Measurements from ENCODE around the gene MICAL3.
A peak's percentile ranks its signal among the peaks of the same experiment; 100 is the strongest.

MICAL3 gene

DNA sequence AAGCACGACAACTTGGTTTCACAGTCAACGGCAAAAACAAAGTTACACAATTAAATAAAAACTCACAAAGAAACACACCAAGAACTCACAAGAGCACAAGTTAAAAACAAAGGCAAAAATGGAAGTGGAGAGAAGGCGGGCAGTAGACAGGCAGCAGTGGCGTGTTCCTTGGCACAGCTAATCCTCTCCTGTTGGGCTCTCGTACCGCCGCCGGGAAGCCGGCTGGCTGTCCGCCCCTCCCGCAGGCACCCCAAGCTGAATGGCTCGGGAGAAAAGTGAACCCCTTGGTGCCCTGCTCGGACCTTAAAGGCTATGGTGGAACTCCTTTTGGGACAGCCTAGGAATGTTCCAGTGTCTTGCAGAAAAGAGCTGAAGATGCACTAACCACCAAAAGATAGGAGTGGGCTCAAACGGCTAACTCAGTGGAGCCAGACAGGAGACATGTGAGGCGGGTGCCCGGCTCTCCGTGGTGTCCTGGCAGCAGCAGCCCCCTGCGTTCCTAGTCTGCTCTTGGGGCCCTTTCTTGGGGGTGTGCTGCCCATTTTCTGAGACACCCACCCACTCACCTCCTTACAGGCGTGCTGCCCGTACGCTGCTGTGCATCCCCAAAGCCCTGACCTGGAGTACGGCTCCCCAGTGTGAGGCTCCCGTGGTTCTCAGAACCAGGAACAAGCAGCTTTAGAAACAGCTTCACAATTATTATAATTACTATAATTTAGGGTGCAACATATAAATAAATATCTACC lies 164.0 kb downstream of the MICAL3 start:
- DNase-seq: no peak

DNA sequence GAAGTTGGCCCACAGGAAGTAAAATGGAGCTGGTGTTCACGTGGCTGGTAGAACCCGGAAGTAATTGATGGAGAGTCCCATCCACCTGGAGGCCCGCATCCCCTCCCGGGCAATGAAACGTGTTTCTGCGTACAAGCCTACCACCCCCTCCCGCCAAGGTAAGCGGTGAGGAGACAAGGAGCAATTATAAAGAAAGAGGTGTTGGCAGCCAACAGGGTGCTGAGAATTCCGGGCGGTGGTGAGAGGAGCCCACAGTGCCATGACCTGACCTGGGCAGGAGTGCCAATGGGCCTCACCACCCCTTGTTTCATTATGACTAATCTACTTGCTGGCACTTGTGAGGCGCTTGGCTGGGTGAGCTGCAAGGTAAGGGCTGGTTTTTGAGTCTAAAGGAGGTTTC lies 166.3 kb downstream of the MICAL3 start:
- DNase-seq: no peak

DNA sequence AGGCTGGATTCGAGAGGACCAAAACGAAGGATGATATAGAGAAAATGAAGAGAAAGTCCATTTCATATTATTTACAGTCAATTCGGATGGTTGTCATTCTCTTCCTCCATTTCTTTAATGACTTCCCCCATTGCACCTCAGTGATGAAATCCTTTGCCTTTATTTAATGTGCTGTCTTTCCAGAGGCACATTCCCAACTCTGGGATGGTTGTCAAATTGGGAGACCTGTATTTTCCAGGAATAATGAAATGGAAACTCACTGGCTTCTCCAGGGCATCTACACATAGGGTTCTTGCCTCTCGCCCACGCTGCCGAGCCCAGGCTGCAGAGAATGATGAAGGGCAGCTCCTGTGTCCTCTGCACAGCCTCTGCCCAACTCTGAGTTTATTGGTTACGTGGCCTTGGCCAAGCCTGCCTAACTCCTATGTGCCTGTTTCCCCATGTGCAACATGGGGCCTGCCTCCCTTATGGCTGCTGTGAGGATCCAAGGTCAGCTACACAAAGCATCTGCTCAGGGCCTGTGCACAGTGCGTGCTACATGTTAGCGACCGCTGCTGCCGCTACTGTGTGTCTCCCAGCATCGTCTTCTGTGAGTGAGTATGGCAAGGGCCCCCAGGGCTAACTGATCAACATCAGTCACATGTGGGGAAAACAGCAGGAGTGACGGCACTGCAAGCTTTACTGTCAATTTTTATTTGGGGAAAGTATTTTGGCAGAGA lies 168.6 kb downstream of the MICAL3 start:
- DNase-seq: no peak

DNA sequence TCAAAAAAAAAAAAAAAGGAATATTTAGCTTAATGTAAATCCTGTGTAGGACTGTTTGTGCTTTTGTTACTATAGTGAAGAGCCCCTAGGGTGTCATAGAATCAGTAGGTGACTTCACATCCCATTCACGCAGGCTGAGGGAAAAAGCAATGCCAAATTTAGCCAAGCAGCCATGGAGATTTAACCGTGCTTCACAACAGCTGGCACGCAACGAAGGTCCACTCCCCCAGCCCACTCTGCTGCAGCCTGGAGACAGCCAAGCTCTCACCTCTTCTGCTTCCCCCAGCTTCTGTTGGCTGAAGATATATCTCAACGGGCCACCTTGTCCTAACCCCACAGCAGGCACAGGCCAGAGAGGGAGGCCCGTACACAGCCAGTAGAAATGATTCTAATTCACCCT lies 171.3 kb downstream of the MICAL3 start:
- DNase-seq: no peak

DNA sequence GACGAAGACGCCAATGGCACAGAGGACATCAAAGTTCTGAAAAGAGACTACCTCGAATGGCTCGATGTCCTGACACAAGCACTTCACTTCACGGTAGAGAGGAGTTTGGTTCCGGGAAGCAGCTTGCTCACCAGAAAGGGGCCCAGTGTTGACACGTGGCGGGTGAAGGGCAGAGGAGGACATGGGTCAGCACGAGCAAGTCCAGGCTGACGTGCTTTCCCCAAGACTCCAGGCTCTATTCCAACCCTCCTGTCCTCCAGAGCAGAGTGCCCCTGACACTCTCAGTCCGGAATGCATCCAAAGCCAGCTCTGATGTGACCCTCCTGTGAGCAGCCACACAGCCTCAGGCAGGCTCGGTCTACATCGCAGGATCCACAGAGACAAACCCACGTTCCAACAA lies 172.6 kb downstream of the MICAL3 start:
- DNase-seq: no peak

DNA sequence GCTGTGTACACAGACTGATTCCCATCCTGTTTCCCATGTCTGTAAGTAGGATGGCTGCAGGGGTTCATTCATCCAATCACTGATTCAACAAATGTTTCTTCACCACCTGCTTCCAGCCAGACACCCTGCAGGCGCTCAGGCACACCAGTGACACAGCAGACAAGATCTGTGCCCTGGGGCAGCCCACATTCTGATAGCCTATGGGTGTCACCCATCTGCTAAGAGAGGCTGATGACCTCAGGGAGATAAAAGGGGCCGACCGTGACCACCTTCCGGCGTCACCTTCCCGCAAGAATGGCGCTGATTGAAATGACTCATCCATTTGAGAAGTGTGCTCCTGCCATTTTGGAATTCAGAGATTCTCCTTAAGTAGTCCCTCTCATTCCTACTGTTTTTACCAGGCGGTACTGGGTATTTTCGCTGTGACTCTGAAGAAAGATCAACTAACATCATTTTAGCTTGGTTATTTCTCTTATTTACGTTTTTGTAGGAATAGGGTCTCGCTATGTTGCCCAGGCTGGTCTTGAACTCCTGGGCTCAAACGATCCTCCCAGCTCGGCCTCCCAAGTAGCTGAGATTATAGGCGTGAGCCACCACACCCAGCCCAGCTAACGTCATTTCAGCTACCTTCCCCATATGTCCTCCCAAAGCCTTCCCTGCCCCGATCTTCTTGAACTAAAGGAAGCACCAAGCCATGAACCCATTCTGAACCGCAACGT lies 176.8 kb downstream of the MICAL3 start:
- no peak for DNase-seq

DNA sequence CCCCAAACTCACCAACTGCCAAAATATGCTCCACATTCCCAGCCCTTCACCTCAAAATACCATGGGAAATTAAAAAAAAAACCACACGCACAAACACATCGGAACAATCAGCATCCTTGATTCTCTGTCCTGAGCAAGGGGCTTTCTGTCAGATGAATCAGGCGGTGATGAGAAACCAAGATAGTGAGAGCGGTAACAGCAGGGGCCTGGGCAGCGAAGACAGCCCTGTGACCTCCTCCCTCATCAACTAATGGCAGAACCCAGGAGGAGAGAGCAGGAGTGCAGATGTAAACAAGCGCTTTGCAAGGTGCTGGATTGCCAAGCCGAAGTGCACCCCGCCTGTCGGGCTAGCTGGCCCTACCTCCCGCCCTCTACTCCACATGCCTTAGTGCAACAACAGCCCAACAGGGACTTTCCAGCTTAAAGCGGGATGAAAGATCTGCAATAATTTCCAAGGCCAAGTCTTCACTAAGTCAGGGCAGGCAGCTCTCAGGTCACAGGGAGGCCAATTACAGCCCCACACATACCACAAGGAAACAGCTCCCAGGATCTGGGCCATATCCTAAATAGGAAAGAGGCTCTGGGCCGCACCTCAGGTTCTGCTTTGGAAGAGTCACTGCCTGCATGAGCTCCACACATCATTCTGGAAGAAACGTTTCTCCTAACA lies 177.9 kb downstream of the MICAL3 start:
- no peak for DNase-seq

DNA sequence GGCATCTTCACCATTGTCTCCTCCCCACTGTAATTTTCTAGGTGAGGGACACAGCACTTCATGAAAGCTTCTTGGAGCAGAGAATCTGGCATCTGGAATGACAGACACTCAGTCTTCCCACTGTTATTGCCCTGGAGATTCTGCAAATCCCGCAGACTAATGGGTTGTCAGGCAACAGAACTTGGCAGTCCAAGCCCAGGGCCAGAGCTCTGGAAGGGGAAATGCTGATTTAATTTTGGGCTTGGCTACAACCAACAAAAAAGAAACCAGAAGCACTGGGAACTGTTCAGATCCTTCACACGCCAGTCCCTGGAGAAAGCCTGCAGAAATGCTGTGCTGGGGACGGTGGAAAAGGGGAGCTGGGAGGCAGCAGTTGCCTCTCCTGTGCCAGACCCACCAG lies 178.6 kb downstream of the MICAL3 start:
- no peak for DNase-seq

DNA sequence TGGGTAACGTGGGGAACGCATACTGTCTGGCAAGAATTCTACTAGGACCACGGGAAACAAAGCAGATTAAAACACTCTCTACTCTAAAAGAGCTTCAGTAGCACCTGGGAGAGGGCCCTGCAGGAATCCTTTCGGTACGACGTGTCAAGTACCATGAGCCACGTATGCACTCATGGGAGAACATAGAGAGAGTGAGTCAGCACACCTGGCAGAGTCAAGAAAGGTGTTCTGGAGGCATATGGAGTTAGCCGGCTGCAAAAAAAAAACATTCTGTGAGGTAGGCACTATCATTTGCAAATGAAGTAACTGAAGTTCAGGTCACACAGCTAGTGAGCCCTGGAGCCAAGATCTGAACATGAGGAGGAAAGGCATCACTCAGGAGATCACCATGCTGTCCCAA lies 179.0 kb downstream of the MICAL3 start:
- no peak for DNase-seq

DNA sequence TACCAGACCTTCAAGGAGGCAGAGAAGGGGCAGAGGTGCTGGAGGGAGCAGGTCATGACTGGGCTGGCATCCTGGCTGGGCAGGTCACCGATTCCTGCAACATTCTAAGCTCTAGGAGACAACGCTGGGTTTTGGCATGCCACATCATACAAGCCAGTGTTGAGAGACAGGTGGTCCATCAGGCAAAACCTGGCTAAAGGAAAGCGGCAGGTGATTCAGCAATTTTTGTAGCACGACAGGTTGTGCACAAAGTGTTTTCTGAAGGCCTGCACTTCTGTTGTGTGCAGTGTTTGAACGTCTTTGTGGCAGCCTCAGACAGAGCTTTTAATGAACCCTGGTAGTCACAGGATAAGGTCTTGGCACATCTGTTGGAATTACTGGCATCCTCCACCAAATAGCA lies 180.2 kb downstream of the MICAL3 start:
- no peak for DNase-seq

DNA sequence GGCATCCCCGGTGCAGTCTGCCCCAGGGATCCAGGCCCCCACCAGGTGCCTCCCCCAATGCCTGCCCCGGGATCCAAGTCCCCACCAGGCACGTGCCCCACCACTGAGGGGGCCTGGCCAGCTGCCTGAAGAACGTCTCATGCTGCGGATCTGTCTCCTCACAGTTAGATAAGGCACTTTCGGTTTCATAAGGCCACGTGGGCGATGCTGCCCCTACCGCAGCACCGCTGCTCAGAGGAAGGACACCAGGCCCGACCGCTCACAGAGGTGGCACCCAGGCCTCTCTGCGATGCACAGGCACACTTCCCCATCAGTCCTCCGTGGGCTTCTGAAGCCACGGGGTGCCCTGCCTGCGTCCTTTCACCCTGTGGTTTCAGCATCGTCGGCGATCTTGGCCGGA lies 182.0 kb downstream of the MICAL3 start:
- DNase-seq: no peak

DNA sequence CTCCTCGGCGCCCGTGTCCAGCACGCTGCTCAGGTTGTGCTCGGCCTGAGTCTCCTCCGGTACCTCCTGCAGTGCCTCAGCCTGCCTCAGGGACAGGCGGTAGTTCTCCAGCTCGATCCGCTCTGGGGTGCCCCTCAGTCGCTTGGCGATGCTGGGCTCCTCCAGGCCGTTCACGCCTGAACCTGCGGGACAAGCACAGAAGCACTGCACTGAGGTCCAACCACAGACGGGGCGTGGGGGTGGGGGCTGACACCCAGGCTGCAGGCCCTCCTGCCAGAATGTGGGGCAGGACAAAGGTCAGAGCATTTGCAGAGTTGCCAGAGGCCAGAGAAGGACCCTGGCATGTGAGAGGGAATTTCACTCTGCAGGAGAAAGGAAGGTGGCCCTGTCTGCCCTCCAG lies 182.5 kb downstream of the MICAL3 start:
- no peak for DNase-seq

DNA sequence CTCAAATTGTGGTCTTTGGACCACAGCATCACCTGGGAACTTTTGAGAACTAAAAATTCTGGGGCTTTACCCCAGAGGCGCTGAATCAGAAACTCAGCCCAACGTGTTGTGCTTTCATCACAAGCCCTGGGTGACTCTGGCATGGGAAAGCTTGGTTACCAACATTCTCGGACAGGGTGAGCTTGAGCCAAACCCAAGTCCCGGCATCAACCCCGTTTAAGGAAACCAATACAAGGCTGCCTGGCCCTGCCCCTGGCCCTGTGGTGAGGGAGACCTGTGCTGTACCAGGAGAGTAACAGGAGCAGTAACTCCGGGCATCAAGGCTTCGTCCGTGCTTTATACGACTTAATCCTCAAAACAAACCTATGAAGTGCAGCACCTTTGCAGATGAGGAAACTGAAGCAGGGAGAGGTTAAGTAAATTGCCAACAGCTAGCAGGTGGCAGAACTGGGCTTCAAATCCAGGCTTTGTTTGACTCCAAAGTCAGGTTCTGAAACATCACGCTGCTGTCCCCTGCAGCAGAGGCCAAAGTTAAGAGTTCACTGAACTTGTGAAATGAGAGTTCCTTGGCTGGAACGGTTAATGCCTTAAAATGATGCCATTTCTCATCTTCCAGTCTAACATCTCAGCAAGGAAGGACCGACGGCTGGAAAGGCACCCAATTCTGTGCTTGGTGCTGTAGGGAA lies 186.0 kb downstream of the MICAL3 start:
- DNase-seq: no peak

DNA sequence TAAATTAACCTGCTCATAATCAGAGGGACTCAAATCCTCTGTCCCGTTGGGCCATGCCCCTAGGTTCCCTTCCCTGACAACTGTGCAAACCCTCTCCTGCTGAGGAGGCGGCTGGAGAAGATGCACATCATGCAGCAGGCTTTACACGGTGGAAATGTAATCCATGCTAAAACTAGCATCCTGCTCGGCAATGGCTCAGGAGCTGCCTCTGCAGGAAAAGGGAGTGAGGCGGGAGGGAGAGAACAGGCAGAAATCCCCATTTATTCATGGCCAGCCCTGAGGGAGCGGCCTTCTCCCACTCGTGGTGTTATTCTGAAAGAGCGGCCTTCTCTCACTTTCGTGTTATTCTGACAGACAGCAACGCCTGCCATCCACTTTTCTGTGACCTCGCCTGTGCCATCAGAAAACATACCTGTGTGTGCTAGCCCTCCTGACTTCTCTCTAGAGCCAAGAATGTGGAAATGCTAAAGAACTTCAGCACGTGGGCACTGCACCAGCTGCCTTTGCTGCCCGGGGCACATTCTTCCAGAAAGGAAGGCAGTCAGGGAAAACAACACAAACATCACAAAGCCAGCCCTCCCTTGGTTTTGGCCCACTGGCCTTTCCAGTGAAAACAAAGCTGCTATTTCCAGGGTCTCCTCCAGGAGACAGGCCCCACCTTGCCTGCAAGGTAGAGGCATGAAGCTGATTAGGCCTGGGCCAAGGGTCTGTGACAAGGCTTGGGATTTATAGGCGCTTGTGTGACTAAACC lies 187.2 kb downstream of the MICAL3 start:
- no peak for DNase-seq

DNA sequence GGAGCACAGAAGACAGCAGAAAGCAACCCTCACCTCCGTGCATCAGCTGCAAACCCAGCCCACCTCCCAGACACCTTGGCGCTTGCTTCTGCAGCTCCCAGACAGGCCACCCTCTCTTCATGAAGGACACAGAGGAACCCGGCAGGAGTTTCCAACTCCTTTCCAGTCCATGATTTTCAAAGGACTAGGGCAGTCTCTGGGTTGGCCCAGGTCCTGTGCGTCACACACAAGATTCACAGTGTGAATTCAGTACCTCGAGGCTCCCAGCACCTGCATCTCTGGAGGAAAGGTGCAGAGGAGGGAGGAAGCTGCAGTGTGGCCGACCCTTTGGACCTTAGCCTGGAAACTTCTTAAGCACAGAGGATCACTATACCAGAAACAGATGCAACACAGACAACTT lies 189.1 kb downstream of the MICAL3 start:
- no peak for DNase-seq

DNA sequence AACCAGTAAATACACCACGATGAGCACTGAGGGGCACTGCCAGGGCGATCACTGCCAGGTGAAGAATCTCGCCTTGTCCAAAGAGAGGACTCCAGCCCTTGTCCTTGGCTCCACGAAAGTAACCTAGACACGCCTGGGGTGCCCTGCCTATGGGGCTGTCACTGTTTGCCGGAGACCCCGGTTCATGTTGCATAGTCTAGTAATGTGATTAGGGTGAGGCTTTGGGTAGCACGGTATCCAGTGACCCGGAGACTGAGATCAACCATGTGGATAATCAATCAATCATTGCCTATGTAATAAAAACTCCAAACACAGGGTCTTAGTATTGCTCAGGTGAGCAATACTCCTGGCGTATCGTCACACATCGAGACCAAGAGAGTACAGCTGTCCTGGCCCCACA lies 190.9 kb downstream of the MICAL3 start:
- no peak for DNase-seq

DNA sequence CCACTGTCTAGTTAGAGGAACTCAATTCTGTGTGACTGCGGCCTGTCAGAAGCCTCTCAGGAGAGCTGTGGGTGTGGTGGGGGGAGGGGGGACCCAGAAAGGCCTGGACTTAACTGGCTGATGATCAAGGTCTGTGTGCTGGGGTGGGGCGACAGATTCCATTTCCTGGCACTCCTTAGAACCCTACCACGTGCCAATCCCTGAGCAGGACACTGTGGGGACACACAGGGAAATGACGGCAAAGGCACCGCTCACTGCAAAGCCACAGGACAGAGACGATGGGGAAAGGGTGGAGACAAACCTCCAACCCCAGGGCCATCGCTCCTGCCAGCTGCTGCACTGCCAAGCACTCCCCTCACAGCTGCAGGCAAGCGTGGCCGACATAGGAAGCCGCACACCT lies 191.7 kb downstream of the MICAL3 start:
- no peak for DNase-seq

DNA sequence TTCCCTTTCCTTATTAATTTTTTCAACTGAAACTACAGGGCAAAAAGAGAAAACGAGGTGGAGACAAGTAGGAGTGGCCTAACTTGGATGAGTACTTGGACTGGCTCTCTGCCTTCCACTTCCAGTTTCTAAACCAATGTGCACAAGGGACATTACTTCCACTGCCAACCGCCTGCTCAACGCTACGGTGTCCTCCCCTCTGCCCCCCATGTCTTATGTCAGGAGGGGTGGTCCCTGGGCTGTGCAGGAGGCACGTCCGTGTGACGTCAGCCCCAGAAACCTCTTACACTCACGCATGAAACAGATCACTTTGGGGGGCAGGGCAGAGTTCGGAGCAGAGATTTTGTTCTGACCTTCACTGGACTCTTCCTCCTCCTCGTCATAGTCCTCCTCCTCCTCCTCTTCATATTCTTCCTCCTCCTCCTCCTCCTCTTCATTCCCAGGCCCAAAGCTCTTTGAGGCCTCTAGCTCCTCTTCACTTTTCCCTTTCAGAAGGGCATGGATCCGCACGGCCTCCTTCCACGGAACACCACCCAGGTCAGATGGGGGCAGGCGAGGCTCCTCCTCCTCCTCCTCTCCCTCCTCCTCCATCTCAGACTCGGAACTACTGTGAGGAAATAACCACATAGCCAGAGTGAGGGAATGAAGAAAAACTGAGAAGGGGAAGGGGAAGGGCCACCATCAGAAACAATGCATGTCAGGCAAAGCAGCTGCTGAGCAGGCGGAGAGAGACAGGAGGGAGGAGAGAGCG lies 192.7 kb downstream of the MICAL3 start:
- no peak for DNase-seq

DNA sequence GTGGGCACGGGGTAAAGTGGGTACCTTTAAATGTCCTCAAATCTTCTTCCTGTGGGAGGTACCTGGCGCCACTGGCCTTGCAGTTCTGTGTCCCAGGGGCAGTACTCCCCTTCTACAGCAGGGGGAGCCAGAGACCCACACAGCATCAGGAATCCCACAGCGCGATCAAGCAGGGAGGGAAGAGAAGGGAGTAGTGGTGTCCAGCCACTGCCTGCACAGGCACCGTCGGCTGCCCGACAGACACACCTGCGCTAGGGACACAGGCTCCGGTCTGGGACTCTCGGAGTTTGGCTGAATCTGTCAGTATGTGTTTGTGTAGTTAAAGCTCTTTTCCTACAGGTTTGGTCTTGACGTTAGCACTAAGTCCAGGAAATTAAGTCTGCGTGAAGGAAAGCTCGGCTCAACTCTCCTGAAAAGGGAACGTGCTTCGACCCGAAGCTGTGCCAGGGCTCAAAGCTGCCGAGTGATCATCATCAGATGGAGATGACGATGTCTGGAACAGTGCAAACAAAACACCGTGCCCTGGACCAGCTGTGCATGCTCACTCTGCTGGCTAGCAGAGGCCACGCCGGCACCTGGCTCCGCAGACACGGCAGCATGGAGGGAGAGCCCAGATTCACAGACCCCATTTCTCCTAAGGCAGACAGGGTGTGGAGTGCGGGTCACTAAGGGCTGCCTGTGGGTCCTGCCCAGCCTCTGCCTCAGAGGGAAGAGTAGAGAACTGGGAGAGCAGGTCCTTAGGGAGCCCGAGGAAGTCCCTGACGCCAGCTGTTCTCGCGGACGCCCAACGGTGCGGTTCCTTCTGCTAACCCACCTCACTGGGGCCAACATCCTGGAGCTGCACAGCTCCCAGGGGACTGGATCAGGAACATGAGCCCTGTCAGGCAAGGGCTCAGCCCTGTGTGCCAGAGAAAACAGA lies 194.1 kb downstream of the MICAL3 start:
- DNase-seq: peak; percentile 78

DNA sequence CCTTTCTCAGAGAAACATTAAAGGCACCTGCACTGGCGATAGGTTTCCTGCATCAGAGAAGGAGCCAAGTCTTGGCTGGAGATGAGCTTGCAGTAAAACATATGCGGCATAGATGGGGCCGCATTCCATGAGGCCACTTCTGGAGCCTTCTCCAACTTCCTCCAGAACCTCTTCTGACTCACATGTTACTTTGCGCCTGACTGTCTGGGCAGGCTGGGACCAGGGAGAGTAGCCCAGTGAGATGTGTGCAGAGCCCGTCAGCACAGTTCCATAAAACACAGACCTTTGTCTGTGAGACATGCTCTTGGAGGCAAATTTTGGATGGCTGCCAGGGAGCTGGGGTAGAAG lies 194.7 kb downstream of the MICAL3 start:
- no peak for DNase-seq

Measured in T1000 (cell line).